OCI-LY7 (cell line): Measurements from ENCODE around the gene FLCN. TPM values are rescaled to one million over a fixed set of nuclear protein-coding genes. Genes with fewer than 3 reads are reported as not detected.

Experiments used
- BruUV-seq: library from RNA; stranded (reverse); fragments of 400-500 nt; replicated peaks from 2 replicates; lab custom pipeline; 2021; lab: Mats Ljungman, UMichigan
- CTCF ChIA-PET: fragments of 300-600 bp; sonication (Branson Sonifier 250); formaldehyde crosslinking; loops from one replicate; lab custom pipeline; 2022; ENCODE audit warnings: antibody characterized with exemption; ENCODE audit not compliant: unreplicated experiment; lab: Charles Lee
- POLR2A ChIA-PET: fragments of 300-600 bp; sonication (Branson Sonifier 250); formaldehyde crosslinking; loops from one replicate; lab custom pipeline; 2022; ENCODE audit warnings: antibody characterized with exemption; lab: Charles Lee
- DNase-seq: peaks from one replicate; pipeline ENCODE4 v3.0.0-alpha.2; 2015; ENCODE audit warnings: low spot score
- H2AFZ ChIP-seq: fragments of 200-600 bp; sonication (generic), shearing (Covaris generic); 2 replicates; pipeline ENCODE4 v1.6.1; 2014; ENCODE audit warnings: mild to moderate bottlenecking, antibody characterized with exemption, low read length, moderate library complexity
- H3K27ac ChIP-seq: fragments of 200-600 bp; sonication (generic); 2 replicates; pipeline ENCODE4 v1.5.1; 2014; ENCODE audit warnings: mixed run types, low read depth, mild to moderate bottlenecking, moderate library complexity, low read length, inconsistent platforms; ENCODE audit not compliant: poor library complexity, severe bottlenecking
- H3K36me3 ChIP-seq: fragments of 200-600 bp; sonication (generic); 2 replicates; pipeline ENCODE4 v1.6.1; 2014; ENCODE audit warnings: mild to moderate bottlenecking, antibody characterized with exemption, low read length, moderate library complexity, mixed read lengths; ENCODE audit not compliant: insufficient read depth
- H3K4me1 ChIP-seq: fragments of 200-600 bp; sonication (generic); 2 replicates; pipeline ENCODE4 v1.5.1; 2014; ENCODE audit warnings: mild to moderate bottlenecking, low read length; ENCODE audit not compliant: insufficient read depth, poor library complexity, severe bottlenecking
- H3K4me2 ChIP-seq: fragments of 200-600 bp; sonication (generic); 2 replicates; pipeline ENCODE4 v1.6.1; 2014; ENCODE audit warnings: mild to moderate bottlenecking, low read length
- H3K4me3 ChIP-seq: fragments of 200-600 bp; sonication (generic); 2 replicates; pipeline ENCODE4 v1.5.1; 2014; ENCODE audit warnings: mild to moderate bottlenecking, low read depth, low read length; ENCODE audit not compliant: poor library complexity, severe bottlenecking
- H3K79me2 ChIP-seq: fragments of 200-600 bp; sonication (generic); 2 replicates; pipeline ENCODE4 v1.6.1; 2016; ENCODE audit warnings: low read depth, mild to moderate bottlenecking, low read length, moderate library complexity, mixed read lengths; ENCODE audit not compliant: insufficient read depth
- H3K9me2 ChIP-seq: fragments of 200-600 bp; sonication (generic); 2 replicates; pipeline ENCODE4 v1.6.1; 2016; ENCODE audit warnings: mild to moderate bottlenecking, low read length, mixed read lengths; ENCODE audit not compliant: insufficient read depth
- H3K9me3 ChIP-seq: fragments of 200-600 bp; sonication (generic); 2 replicates; pipeline ENCODE4 v1.6.1; 2014; ENCODE audit warnings: mild to moderate bottlenecking, mixed run types, low read length, mixed read lengths
- H4K20me1 ChIP-seq: fragments of 200-600 bp; sonication (generic); 2 replicates; pipeline ENCODE4 v1.6.1; 2014; ENCODE audit warnings: mild to moderate bottlenecking, antibody characterized with exemption, low read length, moderate library complexity, mixed read lengths; ENCODE audit not compliant: insufficient read depth
- EZH2phosphoT487 ChIP-seq: fragments of 200-600 bp; sonication (generic); IDR thresholded peaks from 2 replicates; pipeline ENCODE4 v1.6.1; 2018; ENCODE audit warnings: low read depth, borderline replicate concordance, mild to moderate bottlenecking, mixed run types, antibody characterized with exemption, low read length, moderate library complexity, mixed read lengths
- intact Hi-C: fragments of 100-400 bp; cut with micrococcal nuclease; formaldehyde crosslinking; loops from one replicate; pipeline ENCODE4 v1.10.0; 2022; ENCODE audit not compliant: unreplicated experiment
- total RNA-seq, 2 experiments: library from RNA; depleted of rRNA in 1 of 2; stranded (reverse); fragments of >200 nt in 1 of 2; shearing (Covaris generic) in 1 of 2; gene quantifications; 2 replicates each; pipeline ENCODE4 v1.2.3, GENCODE V29; 2014 to 2022
- TF ChIP-seq, protein P1 (sequence below): fragments of 200-600 bp; sonication (generic); conservative IDR thresholded peaks from 2 replicates; pipeline ENCODE4 v1.5.1; 2014; ENCODE audit warnings: mild to moderate bottlenecking, antibody characterized with exemption, low read length, moderate library complexity, mixed read lengths

FLCN gene
- total RNA-seq, 2 experiments from 2014 or later = 20.5 to 20.9 TPM

DNA sequence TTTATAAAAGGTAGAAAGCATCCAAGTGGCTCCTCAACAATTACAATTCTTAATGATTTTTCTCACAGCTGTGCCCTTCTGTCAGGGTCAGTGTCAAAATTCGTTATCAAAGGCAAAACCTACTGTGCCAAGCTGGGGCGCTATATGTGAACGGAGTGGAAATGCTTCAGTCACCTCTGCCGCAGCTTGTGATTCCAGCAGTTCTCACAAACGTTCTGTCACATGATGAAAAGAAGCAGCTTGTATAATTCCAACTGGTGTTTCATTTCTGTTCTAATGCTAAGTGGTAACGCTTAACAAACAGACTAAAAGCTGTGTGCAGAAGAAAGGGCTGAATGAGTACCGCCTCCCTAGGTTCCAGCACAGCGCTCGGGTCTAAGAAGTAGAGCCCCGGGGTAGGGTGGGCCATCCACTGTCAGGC, 45.0 kb downstream of the FLCN start:
- Histone ChIP-seq H3K27ac (no peak overlapping the region), H3K4me2 (no peak overlapping the region), H4K20me1 (no peaks in the 10 kb centered on the region), H3K9me2 (no peaks in the 10 kb centered on the region), H3K79me2 (no peaks in the 10 kb centered on the region), H3K36me3 (no peaks in the 10 kb centered on the region), H3K9me3 (no peaks in the 10 kb centered on the region), H3K4me1 (no peaks in the 10 kb centered on the region), H2AFZ (no peak overlapping the region), H3K4me3 (no peak overlapping the region)
- DNase-seq = no peak
- ChIA-PET POLR2A (interaction anchor here (0.8 kb wide), 1 partner anchor 43 kb away, joined by 3 read pairs; no protein-coding TSS in a partner anchor), CTCF (no interaction called here)
- BruUV-seq = no TSS peak
- intact Hi-C loops = no loop called here
- no peak for TF ChIP-seq EZH2phosphoT487
- TF ChIP-seq, protein P1, sequence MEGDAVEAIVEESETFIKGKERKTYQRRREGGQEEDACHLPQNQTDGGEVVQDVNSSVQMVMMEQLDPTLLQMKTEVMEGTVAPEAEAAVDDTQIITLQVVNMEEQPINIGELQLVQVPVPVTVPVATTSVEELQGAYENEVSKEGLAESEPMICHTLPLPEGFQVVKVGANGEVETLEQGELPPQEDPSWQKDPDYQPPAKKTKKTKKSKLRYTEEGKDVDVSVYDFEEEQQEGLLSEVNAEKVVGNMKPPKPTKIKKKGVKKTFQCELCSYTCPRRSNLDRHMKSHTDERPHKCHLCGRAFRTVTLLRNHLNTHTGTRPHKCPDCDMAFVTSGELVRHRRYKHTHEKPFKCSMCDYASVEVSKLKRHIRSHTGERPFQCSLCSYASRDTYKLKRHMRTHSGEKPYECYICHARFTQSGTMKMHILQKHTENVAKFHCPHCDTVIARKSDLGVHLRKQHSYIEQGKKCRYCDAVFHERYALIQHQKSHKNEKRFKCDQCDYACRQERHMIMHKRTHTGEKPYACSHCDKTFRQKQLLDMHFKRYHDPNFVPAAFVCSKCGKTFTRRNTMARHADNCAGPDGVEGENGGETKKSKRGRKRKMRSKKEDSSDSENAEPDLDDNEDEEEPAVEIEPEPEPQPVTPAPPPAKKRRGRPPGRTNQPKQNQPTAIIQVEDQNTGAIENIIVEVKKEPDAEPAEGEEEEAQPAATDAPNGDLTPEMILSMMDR = no peak

- CTCF ChIA-PET = no interaction called here
- no TSS peak for BruUV-seq
- TF ChIP-seq EZH2phosphoT487 = no peak
- TF ChIP-seq, protein P1 = no peak
- Histone ChIP-seq H3K9me3 (no peaks in the 10 kb centered on the region), H3K79me2 (no peaks in the 10 kb centered on the region), H3K4me1 (no peaks in the 10 kb centered on the region), H3K9me2 (no peaks in the 10 kb centered on the region), H3K27ac (no peak overlapping the region), H4K20me1 (no peaks in the 10 kb centered on the region), H2AFZ (no peak overlapping the region), H3K36me3 (no peaks in the 10 kb centered on the region), H3K4me3 (no peak overlapping the region), H3K4me2 (no peak overlapping the region)
- no peak for DNase-seq
- intact Hi-C loops = no loop called here
- POLR2A ChIA-PET = interaction anchor here (0.8 kb wide), 1 partner anchor 42 kb away, joined by 3 read pairs; no protein-coding TSS in a partner anchor
Observed at GRCh38 chr17:17191346-17191792, 45.6 kb downstream of the FLCN start.

- CTCF ChIA-PET = no interaction called here
- Histone ChIP-seq H3K4me2 (no peak overlapping the region), H3K27ac (no peak overlapping the region), H3K79me2 (no peaks in the 10 kb centered on the region), H3K36me3 (no peaks in the 10 kb centered on the region), H3K4me3 (no peak overlapping the region), H3K9me3 (no peaks in the 10 kb centered on the region), H4K20me1 (no peaks in the 10 kb centered on the region), H3K9me2 (no peaks in the 10 kb centered on the region), H2AFZ (no peak overlapping the region), H3K4me1 (no peaks in the 10 kb centered on the region)
- POLR2A ChIA-PET = no interaction called here
- BruUV-seq = no TSS peak
- TF ChIP-seq, protein P1 = no peak
- TF ChIP-seq EZH2phosphoT487 = no peak
- intact Hi-C loops = no loop called here
- no peak for DNase-seq
Observed at GRCh38 chr17:17190188-17190587, 46.8 kb downstream of the FLCN start.
